Cardiac fibroblast (primary cell): Measurements from ENCODE around the gene TAOK3.

Experiments
- DNase-seq, 2 donors: peaks; one replicate each; pipeline versions ENCODE4 v3.0.0 to v3.0.0-alpha.2; 2010; ENCODE audit warnings: low read depth in 2 of 2
- H3K4me3 ChIP-seq, 2 donors: replicated peaks in 1 of 2; 1 replicate in 1 of 2; 2 replicates in 1 of 2; pipeline ENCODE4 v1.5.1; 2011; ENCODE audit warnings: low read depth in 2 of 2, low read length in 2 of 2, mild to moderate bottlenecking in 2 of 2, moderate library complexity in 1 of 2
- TF ChIP-seq, protein P1 (sequence below): IDR thresholded peaks from one replicate; pipeline ENCODE4 v1.5.1; 2011; ENCODE audit warnings: low read depth, mild to moderate bottlenecking, low read length, inconsistent platforms

The TAOK3 gene

DNA sequence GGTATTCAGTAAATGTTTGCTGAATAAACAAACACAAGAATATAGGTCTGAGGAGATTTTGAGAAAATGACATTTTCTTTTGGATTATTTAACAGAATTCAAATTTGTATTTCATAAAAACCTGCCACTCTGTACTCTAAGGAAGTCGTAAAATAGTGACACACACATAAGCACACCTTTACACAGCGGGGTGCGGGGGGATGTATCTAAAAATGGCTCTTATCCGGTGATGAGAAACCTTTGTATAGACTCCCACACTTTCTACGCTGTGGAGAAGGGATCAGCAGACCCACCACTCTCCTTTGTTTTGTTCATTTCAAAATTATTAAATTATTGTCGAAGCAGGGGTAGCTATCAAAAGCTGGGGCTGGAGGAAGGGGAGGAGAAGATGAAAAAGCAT lies 178.7 kb downstream of the TAOK3 start:
- TF ChIP-seq, protein P1, sequence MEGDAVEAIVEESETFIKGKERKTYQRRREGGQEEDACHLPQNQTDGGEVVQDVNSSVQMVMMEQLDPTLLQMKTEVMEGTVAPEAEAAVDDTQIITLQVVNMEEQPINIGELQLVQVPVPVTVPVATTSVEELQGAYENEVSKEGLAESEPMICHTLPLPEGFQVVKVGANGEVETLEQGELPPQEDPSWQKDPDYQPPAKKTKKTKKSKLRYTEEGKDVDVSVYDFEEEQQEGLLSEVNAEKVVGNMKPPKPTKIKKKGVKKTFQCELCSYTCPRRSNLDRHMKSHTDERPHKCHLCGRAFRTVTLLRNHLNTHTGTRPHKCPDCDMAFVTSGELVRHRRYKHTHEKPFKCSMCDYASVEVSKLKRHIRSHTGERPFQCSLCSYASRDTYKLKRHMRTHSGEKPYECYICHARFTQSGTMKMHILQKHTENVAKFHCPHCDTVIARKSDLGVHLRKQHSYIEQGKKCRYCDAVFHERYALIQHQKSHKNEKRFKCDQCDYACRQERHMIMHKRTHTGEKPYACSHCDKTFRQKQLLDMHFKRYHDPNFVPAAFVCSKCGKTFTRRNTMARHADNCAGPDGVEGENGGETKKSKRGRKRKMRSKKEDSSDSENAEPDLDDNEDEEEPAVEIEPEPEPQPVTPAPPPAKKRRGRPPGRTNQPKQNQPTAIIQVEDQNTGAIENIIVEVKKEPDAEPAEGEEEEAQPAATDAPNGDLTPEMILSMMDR: no peak
- no peak overlapping the region for H3K4me3 ChIP-seq
- no peak for DNase-seq

DNA sequence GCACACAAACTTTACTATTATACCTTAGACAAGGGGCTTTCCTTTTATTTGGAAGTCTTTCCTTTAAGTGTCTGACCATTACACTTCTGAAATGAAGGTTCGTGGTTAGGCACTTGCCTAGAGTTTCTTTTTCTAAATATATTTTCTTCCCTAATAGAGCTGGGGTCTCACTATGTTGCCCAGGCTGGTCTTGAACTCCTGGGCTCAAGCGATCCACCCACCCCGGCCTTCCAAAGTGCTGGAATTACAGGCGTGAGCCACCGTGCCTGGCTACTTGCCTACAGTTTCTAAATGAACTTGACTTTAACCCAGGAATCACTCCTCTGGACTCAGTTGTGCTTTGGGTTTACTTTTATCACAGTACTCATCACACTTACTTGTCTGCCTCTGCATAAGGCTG lies 179.2 kb downstream of the TAOK3 start:
- TF ChIP-seq, protein P1: no peak
- no peak for DNase-seq
- no peak overlapping the region for H3K4me3 ChIP-seq

DNA sequence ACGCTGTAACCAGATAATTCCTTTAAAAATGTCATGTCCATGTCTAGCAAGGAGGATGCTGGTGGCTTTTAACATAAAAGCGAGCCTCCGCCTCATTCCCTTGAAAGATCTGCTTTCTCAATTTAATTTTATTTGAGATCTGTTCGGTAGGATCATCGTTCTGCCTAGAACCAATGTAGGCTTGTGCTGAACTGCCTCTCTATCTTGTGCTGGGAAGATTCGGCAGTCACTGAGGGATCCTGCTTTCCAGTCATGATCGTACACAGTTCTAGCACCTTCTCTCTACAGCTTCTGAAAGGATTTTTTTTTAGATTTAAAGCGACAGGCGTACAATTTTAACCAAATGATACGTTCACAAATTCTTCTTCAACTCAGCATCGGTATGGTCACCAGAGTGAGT lies 182.4 kb downstream of the TAOK3 start:
- peak overlapping the region; percentile 29 to 52 for H3K4me3 ChIP-seq
- DNase-seq: peak; percentile 43 to 56

GRCh38 chr12:118189741-118190191 lies 182.9 kb downstream of the TAOK3 start:
- TF ChIP-seq, protein P1: no peak
- peak; percentile 62 to 66 for DNase-seq
- H3K4me3 ChIP-seq: peak overlapping the region; percentile 45 to 52

More for the DNA sequence above, 182.4 kb downstream of the TAOK3 start:
- TF ChIP-seq, protein P1: no peak

GRCh38 chr12:118188690-118189371 lies 183.9 kb downstream of the TAOK3 start:
- DNase-seq: peak; percentile 61 to 79
- TF ChIP-seq, protein P1: no peak
- peak overlapping the region; percentile 25 to 52 for H3K4me3 ChIP-seq

DNA sequence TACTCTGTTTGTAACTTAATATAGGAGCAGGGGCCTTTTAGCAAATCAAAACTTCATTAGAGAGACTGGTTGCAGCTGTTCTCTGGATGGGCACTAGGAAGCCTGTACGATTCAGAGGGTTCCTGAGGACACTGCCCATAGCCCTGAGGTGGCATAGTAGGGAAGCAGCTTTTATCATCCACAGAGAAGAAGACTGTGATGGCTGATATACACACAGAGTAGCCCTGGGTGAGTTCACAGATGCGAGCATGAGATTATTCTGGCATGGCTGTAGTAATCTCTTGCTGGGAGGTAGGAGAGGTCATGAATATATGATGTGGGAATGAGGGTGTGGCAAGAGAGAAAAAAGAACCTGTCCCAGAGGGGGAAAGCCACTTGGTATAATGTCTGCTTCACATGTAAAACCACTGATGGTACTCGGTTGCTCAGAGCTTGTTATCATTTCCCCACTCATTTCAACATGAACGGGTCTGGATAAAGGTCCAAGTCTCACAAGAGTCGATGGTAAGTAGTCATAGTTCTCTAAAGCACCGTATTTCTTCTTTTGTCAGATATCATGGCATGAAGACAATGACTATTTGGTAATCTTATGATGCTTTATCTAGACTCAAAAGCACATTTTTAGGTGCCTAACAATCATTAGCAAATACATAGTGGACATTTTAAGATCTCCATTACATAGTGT lies 184.8 kb downstream of the TAOK3 start:
- TF ChIP-seq, protein P1: no peak
- H3K4me3 ChIP-seq: no peak overlapping the region

More for the DNA sequence above, 184.8 kb downstream of the TAOK3 start:
- peak in 1 of 2 donors; percentile 10 for DNase-seq
